ENCODE results near the gene ERN1.

ERN1 gene

DNA sequence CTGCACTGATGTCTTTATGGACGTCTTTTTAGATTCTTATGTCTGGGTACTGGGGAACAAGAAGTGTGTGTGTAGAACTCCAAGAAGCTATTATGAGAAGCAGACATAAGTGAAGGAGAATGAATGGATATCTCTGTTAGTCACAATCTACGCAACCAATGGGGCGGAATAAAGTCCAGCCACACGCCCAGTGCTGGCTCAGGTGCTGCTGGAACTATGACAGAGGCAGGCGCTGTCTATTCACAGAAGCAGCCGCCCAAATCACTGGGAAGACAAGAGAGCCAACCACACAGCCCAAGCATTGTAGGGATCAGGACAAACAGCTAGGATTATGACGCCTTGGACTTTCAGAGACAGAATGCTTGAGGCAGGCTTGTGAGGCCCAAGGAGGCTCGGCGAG, 65.6 kb downstream of the ERN1 start:
- TF ChIP-seq FOXP2 (optimal IDR thresholded peaks at IDR 0.05; ENCODE audit: control extremely low read depth, extremely low read length, insufficient read depth) (no peak), EZH2 (IDR thresholded peaks at IDR 0.05) (no peak), POLR2AphosphoS5 (IDR thresholded peaks at IDR 0.05; ENCODE audit: borderline replicate concordance, low read depth, low read length) (no peak)
- Histone ChIP-seq H3K4me3 (no peak overlapping the region), H3K36me3 (ENCODE audit: insufficient read depth, low read length) (no peaks in the 10 kb centered on the region), H3K9ac (ENCODE audit: insufficient read length) (no peak overlapping the region), H3K9me3 (ENCODE audit: low read depth, low read length) (no peaks in the 10 kb centered on the region), H3K27ac (no peak overlapping the region)
- DNase-seq (ENCODE audit: low read depth, low spot score) = no peak

DNA sequence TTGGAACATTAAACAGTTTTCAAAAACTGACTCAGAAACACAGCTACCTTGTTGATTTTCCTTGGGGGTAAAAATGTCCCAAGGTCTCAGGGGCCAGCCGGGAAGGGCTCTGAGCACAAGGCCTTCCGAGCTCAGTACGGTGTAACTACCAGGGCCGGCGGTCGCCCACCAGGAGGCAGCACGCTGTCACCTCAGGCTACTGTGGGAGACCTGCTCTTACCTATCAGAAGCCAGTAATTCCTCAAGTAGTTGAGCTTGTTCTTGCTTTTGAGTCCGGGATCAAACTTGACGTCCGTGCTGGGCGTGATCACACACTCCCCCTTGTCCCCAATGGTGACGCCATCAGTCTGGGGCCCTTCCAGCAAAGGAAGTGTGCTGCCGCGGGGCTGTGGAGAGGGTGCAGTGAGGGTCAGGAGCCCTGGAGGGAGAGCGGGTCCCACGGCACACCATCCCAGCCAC, 66.1 kb downstream of the ERN1 start:
- Histone ChIP-seq H3K27ac (no peak overlapping the region), H3K9ac (ENCODE audit: insufficient read length) (no peak overlapping the region), H3K9me3 (ENCODE audit: low read depth, low read length) (no peaks in the 10 kb centered on the region), H3K36me3 (ENCODE audit: insufficient read depth, low read length) (no peaks in the 10 kb centered on the region), H3K4me3 (no peak overlapping the region)
- TF ChIP-seq FOXP2 (optimal IDR thresholded peaks at IDR 0.05; ENCODE audit: control extremely low read depth, extremely low read length, insufficient read depth) (no peak), POLR2AphosphoS5 (IDR thresholded peaks at IDR 0.05; ENCODE audit: borderline replicate concordance, low read depth, low read length) (no peak), EZH2 (IDR thresholded peaks at IDR 0.05) (no peak)
- DNase-seq (ENCODE audit: low read depth, low spot score) = no peak

DNA sequence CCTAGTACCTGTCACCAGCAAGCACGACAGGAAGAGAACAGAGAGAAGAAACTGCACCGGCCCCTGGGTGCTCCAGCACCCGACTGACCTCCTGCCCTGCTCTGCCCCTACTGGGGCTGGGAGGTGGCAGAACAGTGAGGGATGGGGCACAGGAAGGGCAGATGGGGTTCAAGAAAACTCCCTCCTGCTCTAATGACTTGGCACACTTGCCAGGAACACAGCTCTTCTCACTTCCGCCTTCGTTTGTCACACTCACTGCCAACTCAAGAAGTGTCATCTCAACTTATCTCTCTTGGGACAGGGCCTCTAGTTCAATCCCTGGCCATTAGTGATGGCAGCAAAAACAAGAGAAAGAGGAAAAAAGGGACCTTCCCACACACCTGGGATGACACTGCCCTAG, 66.9 kb downstream of the ERN1 start:
- no peak overlapping the region for H3K27ac ChIP-seq
- no peaks in the 10 kb centered on the region for H3K36me3 ChIP-seq (ENCODE audit: insufficient read depth, low read length)
- H3K9ac ChIP-seq (ENCODE audit: insufficient read length) = no peak overlapping the region
- no peak for DNase-seq (ENCODE audit: low read depth, low spot score)
- H3K4me3 ChIP-seq = no peak overlapping the region
- TF ChIP-seq FOXP2 (optimal IDR thresholded peaks at IDR 0.05; ENCODE audit: control extremely low read depth, extremely low read length, insufficient read depth) = no peak
- H3K9me3 ChIP-seq (ENCODE audit: low read depth, low read length) = no peaks in the 10 kb centered on the region

DNA sequence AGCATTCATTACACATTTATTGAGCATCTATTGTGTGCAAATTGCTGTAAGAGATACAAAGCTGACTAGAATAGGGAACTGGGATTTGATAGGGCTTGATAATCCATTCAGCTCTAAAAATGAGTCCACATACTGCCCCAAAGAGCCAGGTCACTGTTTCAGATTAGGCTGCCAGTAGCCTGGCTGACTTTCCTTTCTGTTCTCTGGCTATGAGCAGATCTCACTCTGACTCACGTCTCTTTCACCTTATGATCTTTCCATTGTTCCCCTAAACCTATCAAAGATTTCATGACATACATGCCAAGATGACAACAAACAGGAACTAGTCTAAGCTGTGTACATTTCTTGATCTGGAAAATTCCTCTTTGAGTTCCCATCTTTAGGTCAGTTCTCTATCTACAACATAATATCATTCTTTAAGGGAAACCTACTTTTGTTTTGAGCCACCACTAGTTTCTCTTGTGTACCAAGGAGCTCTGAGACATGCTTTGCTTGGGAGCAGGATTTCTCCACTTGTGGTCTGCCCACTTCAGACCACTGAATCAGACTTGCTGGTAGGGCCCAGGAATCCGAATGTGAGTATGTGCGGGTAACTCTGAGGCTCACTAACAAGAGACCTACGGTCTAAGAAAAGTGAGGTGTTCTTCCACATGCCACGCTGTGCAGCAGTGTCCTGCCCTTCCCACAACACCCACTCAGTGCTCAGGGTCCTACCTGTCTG, 68.6 kb downstream of the ERN1 start:
- Histone ChIP-seq H3K27ac (no peak overlapping the region), H3K9ac (ENCODE audit: insufficient read length) (no peak overlapping the region), H3K36me3 (ENCODE audit: insufficient read depth, low read length) (no peaks in the 10 kb centered on the region), H3K9me3 (ENCODE audit: low read depth, low read length) (no peaks in the 10 kb centered on the region), H3K4me3 (no peak overlapping the region)
- TF ChIP-seq EZH2 (IDR thresholded peaks at IDR 0.05) (no peak), FOXP2 (optimal IDR thresholded peaks at IDR 0.05; ENCODE audit: control extremely low read depth, extremely low read length, insufficient read depth) (no peak), POLR2AphosphoS5 (IDR thresholded peaks at IDR 0.05; ENCODE audit: borderline replicate concordance, low read depth, low read length) (no peak)
- no peak for DNase-seq (ENCODE audit: low read depth, low spot score)

DNA sequence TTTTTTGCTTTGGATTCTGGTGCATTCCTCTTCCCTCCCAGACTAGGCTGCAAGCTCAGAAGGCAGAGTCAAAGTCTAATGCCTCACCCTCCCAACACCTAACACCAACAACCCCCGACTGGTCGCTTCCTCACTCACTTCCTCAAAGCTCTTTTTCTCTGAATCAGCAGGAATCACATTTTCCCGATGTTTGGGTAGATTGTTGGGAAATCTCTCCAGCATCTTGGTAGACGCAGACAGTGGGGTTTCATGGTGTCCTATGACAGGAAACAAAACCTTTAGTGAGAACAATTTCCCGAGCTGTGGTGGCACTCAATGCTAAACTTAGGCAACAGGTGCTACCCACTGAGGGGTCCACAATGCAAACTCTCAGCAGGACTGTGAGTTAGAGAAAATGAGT, 69.6 kb downstream of the ERN1 start:
- no peaks in the 10 kb centered on the region for H3K36me3 ChIP-seq (ENCODE audit: insufficient read depth, low read length)
- no peaks in the 10 kb centered on the region for H3K9me3 ChIP-seq (ENCODE audit: low read depth, low read length)
- TF ChIP-seq EZH2 (IDR thresholded peaks at IDR 0.05) = no peak
- no peak for TF ChIP-seq POLR2AphosphoS5 (IDR thresholded peaks at IDR 0.05; ENCODE audit: borderline replicate concordance, low read depth, low read length)
- no peak for TF ChIP-seq FOXP2 (optimal IDR thresholded peaks at IDR 0.05; ENCODE audit: control extremely low read depth, extremely low read length, insufficient read depth)
- no peak overlapping the region for H3K4me3 ChIP-seq
- no peak overlapping the region for H3K27ac ChIP-seq
- DNase-seq (ENCODE audit: low read depth, low spot score) = no peak
- no peak overlapping the region for H3K9ac ChIP-seq (ENCODE audit: insufficient read length)

DNA sequence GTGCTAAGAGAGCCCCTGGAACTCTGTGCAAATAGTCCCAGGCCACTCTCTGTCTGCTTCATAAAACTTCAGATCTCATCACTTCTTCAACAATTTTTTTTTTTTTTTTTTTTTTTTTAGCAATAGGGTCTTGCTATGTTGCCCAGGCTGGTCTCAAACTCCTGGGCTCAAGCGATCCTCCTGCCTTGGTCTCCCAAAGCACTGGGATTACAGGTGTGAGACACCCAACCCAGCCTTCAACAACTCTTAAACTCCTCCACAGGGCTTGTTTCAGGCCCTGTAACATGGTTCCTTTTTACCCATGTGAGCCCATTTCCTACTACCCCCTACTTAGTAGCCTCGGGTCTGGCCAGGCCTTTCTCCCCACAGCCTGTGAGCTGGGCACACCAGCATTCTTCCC, 70.2 kb downstream of the ERN1 start:
- Histone ChIP-seq H3K9me3 (ENCODE audit: low read depth, low read length) (no peaks in the 10 kb centered on the region), H3K9ac (ENCODE audit: insufficient read length) (no peak overlapping the region), H3K36me3 (ENCODE audit: insufficient read depth, low read length) (no peaks in the 10 kb centered on the region), H3K4me3 (no peak overlapping the region), H3K27ac (no peak overlapping the region)
- TF ChIP-seq POLR2AphosphoS5 (IDR thresholded peaks at IDR 0.05; ENCODE audit: borderline replicate concordance, low read depth, low read length) = no peak
- no peak for TF ChIP-seq EZH2 (IDR thresholded peaks at IDR 0.05)
- TF ChIP-seq FOXP2 (optimal IDR thresholded peaks at IDR 0.05; ENCODE audit: control extremely low read depth, extremely low read length, insufficient read depth) = no peak
- DNase-seq (ENCODE audit: low read depth, low spot score) = no peak

DNA sequence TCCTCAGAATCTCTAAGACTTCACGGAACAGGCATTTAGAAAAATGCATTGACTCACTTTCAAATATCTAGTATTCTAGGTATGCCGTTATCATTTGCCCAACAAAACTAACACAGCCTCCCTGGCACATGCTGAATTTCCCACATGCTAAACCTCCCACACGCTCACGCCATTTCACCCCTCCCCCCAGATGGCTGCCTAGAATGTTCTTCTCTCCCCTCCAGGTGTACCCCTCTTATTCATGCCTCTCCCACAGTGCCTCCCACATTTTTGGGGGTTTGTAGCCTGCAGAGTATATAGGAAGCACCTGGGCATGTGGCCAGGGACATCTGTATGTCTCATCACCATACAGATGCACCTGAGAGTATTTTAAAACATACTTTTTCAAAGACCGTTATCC, 71.3 kb downstream of the ERN1 start:
- Histone ChIP-seq H3K27ac (no peak overlapping the region), H3K4me3 (no peak overlapping the region), H3K9me3 (ENCODE audit: low read depth, low read length) (no peaks in the 10 kb centered on the region), H3K9ac (ENCODE audit: insufficient read length) (no peak overlapping the region), H3K36me3 (ENCODE audit: insufficient read depth, low read length) (no peaks in the 10 kb centered on the region)
- TF ChIP-seq POLR2AphosphoS5 (IDR thresholded peaks at IDR 0.05; ENCODE audit: borderline replicate concordance, low read depth, low read length) (no peak), FOXP2 (optimal IDR thresholded peaks at IDR 0.05; ENCODE audit: control extremely low read depth, extremely low read length, insufficient read depth) (no peak), EZH2 (IDR thresholded peaks at IDR 0.05) (no peak)
- no peak for DNase-seq (ENCODE audit: low read depth, low spot score)

DNA sequence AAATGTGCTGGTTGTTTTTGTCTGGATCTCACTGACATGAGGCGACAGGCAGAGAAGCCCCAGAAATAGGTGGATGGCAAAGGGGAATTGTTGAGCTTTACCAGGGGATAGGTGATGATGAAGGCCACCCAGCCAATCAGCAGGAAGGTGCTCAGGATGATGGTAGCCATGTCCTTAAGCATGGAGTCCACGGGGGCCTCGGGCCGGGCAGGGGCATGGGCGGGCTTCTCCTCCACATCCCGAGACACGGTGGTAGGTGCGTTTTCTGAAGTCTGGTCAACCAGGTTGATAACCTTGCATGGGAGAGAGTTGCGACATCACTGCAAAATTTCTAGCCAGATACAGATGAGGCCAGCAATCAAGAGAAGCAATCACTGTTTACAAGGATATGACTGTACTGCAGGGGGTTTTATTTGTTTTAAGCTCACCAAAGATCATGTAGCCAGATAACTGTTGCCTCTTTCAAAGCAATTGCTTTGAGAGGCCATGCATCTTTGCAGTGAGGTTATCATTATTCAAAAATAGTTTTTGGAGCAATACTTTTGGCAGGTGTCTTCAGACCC, 72.2 kb downstream of the ERN1 start:
- Histone ChIP-seq H3K36me3 (ENCODE audit: insufficient read depth, low read length) (no peaks in the 10 kb centered on the region), H3K9me3 (ENCODE audit: low read depth, low read length) (no peaks in the 10 kb centered on the region), H3K9ac (ENCODE audit: insufficient read length) (no peak overlapping the region), H3K4me3 (no peak overlapping the region), H3K27ac (no peak overlapping the region)
- no peak for DNase-seq (ENCODE audit: low read depth, low spot score)
- TF ChIP-seq POLR2AphosphoS5 (IDR thresholded peaks at IDR 0.05; ENCODE audit: borderline replicate concordance, low read depth, low read length) (no peak), FOXP2 (optimal IDR thresholded peaks at IDR 0.05; ENCODE audit: control extremely low read depth, extremely low read length, insufficient read depth) (no peak), EZH2 (IDR thresholded peaks at IDR 0.05) (no peak)
